Pancreas (tissue), 10 donors: ENCODE results near the gene WFDC8. TPM values are rescaled to one million over a fixed set of nuclear protein-coding genes. Genes with fewer than 3 reads are reported as not detected.

Experiments
- ATAC-seq, 4 donors: fragments of 200-7000 bp; cut with Tn5 transposase; one replicate each; pipeline versions ENCODE4 v1.8.0 to v1.9.1; 2020; ENCODE audit warnings: mild to moderate bottlenecking in 4 of 4, moderate library complexity in 4 of 4
- DNase-seq, 6 donors: peaks; one replicate each; pipeline ENCODE4 v3.0.0-alpha.2; 2020
- FAIRE-seq: peaks from 2 replicates; lab custom pipeline; 2012; peaks lifted over from hg19 to GRCh38; lab: Jason Lieb, UNC
- H3K27ac ChIP-seq, 4 donors: fragments of 200-600 bp; sonication (generic); 1 replicate in 3 of 4; 2 replicates in 1 of 4; pipeline versions ENCODE4 v1.5.0 to v1.8.0; 2020
- H3K27me3 ChIP-seq, 4 donors: fragments of 200-600 bp; one replicate each; pipeline ENCODE4 v1.8.0; 2021
- H3K36me3 ChIP-seq, 3 donors: fragments of 200-600 bp; sonication (generic) in 1 of 3; one replicate each; pipeline versions ENCODE4 v1.5.0 to v1.8.0; 2020 to 2021
- H3K4me1 ChIP-seq, 3 donors: fragments of 200-600 bp; one replicate each; pipeline ENCODE4 v1.8.0; 2021
- H3K4me3 ChIP-seq, 4 donors: fragments of 200-600 bp; sonication (generic) in 2 of 4; one replicate each; pipeline versions ENCODE4 v1.5.0 to v1.8.0; 2020 to 2021
- H3K9me3 ChIP-seq, 4 donors: fragments of 200-600 bp; one replicate each; pipeline ENCODE4 v1.8.0; 2021
- WGBS, 2 donors: extraction: QIAGEN DNeasy Blood & Tissue Kit; methylation state at CpG; one replicate each; pipeline ENCODE4 v1.1.7; 2013; 5-methylcytosine and 5-hydroxymethylcytosine counted together
- intact Hi-C, 3 donors: fragments of 100-400 bp; cut with DNase I; formaldehyde crosslinking; loops; one replicate each; pipeline versions ENCODE4 v1.11.1 to v1.14.2; 2022
- polyA plus RNA-seq, 2 donors: library from polyadenylated mRNA; stranded (reverse); fragments of 200-250 nt; gene quantifications; one replicate each; pipeline ENCODE4 v1.2.3, GENCODE V29; 2013
- total RNA-seq, 6 donors: library from RNA; stranded (reverse); fragmentation: NEBNext Ultra II Directional in 4 of 6; extraction: Animal tissue kit (Norgen Biotek cat#: 25700) in 4 of 6; gene quantifications; one replicate each; pipeline versions ENCODE4 v1.2.1 to v1.2.4, GENCODE V29; 2021 to 2023
- TF ChIP-seq, protein P1 (sequence below), 4 donors: fragments of 200-600 bp; sonication (generic) in 3 of 4; IDR thresholded peaks; one replicate each; pipeline versions ENCODE4 v1.5.0 to v1.8.0; 2021; ENCODE audit warnings: antibody characterized with exemption in 4 of 4
- donor health status: healthy with polysubstance abuse.
- donor health status: DM: no; HTN: no; CAD: no; lungs with moderate emphysema.
- donor health status: DM: no; HTN: no; CAD: no.
- donor health status: control.
- donor health status: control.
- donor health status: Bipolar disorder and iron deficiency.
- donor health status: DM: yes; HTN: yes; CAD: no.
- donor health status: DM: no; HTN: no; CAD: no.
- donor health status: DM: no; HTN: no; CAD: no.
- donor health status: DM: yes; HTN: yes; CAD: no.

The WFDC8 gene
- total and polyA plus RNA-seq, 8 donors = not detected

DNA sequence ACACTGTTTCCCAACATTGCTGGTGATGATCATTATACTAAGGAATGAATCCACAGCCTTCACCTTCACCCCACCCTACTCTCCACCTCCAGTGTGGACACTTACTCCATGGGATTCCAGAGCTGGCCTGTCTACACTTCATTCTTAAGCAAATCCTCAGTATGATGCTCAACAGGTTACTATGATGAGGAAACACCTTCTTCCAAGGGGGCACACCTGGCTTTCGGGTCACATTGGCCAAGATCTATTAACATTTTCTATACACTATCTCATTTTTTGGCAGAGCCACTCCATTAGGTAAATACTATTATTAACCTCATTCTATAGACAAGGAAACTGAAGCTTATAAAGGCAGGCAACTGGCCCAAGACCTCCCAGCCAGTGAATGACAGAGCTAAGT lies 23.9 kb downstream of the WFDC8 start:
- H3K27ac ChIP-seq = no peak overlapping the region
- H3K4me1 ChIP-seq = no peaks in the 10 kb centered on the region
- WGBS, 2 donors = 65 to 78% methylated on average over 1 of the region's 1 CpG
- no peak for FAIRE-seq
- TF ChIP-seq, protein P1, sequence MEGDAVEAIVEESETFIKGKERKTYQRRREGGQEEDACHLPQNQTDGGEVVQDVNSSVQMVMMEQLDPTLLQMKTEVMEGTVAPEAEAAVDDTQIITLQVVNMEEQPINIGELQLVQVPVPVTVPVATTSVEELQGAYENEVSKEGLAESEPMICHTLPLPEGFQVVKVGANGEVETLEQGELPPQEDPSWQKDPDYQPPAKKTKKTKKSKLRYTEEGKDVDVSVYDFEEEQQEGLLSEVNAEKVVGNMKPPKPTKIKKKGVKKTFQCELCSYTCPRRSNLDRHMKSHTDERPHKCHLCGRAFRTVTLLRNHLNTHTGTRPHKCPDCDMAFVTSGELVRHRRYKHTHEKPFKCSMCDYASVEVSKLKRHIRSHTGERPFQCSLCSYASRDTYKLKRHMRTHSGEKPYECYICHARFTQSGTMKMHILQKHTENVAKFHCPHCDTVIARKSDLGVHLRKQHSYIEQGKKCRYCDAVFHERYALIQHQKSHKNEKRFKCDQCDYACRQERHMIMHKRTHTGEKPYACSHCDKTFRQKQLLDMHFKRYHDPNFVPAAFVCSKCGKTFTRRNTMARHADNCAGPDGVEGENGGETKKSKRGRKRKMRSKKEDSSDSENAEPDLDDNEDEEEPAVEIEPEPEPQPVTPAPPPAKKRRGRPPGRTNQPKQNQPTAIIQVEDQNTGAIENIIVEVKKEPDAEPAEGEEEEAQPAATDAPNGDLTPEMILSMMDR (IDR thresholded peaks at IDR 0.05) = no peak
- no peak overlapping the region for H3K4me3 ChIP-seq
- H3K9me3 ChIP-seq = no peaks in the 10 kb centered on the region
- H3K27me3 ChIP-seq = no peaks in the 10 kb centered on the region
- no peaks in the 10 kb centered on the region for H3K36me3 ChIP-seq
- DNase-seq = no peak
- no peak for ATAC-seq
- intact Hi-C loops = no loop called here

DNA sequence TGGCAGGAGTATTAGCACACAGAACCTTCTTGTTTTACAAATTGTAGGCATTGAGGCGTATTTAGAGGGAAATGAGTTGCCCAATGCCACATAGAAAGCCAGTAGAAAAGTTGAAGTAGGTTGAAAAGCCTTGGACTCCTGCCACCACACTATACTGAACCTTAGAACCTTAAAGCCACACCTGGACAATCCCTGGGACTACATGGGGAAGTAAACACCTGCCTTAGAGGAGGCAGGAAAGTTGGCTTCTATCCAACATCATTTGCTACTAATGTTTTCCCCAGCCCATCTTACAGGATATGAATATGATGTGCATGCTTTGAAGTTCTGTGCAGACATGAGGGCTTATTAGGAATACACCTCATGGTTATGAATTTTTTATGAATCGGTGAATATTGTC lies 26.6 kb downstream of the WFDC8 start:
- H3K9me3 ChIP-seq = no peaks in the 10 kb centered on the region
- no peaks in the 10 kb centered on the region for H3K4me1 ChIP-seq
- H3K27me3 ChIP-seq = no peaks in the 10 kb centered on the region
- no peak overlapping the region for H3K4me3 ChIP-seq
- DNase-seq (peak in 1 of 6 donors; percentile 22), ATAC-seq (peak in 1 of 4 donors; percentile 63), FAIRE-seq (no peak)
- WGBS, 2 donors = 56 to 57% methylated on average over 2 of the region's 2 CpGs
- intact Hi-C loops = no loop called here
- no peaks in the 10 kb centered on the region for H3K36me3 ChIP-seq
- no peak overlapping the region for H3K27ac ChIP-seq
- TF ChIP-seq, protein P1 (IDR thresholded peaks at IDR 0.05) = no peak

DNA sequence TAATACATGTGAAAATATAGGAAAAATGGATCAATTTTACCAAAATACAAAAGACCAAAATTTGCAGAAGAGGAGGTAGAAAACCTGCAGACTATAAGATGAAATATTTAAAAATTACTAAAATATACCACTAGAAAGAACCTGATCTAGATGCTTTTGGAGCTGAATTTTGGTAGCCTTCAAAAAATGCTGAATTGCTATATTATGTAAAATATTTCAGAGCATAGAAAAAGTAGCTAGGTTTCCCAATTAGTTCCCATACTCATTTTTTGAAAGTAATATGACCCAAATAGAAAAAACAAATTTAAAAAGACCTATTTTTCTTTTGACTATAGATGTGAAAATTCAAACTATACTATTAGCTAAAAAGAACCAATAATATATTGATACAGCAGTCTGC lies 28.3 kb downstream of the WFDC8 start:
- H3K27ac ChIP-seq = no peak overlapping the region
- ATAC-seq (no peak), DNase-seq (no peak), FAIRE-seq (no peak)
- TF ChIP-seq, protein P1 (IDR thresholded peaks at IDR 0.05) = no peak
- H3K36me3 ChIP-seq = no peaks in the 10 kb centered on the region
- H3K4me3 ChIP-seq = no peak overlapping the region
- H3K9me3 ChIP-seq = no peaks in the 10 kb centered on the region
- no peaks in the 10 kb centered on the region for H3K27me3 ChIP-seq
- intact Hi-C loops = no loop called here
- H3K4me1 ChIP-seq = no peaks in the 10 kb centered on the region

DNA sequence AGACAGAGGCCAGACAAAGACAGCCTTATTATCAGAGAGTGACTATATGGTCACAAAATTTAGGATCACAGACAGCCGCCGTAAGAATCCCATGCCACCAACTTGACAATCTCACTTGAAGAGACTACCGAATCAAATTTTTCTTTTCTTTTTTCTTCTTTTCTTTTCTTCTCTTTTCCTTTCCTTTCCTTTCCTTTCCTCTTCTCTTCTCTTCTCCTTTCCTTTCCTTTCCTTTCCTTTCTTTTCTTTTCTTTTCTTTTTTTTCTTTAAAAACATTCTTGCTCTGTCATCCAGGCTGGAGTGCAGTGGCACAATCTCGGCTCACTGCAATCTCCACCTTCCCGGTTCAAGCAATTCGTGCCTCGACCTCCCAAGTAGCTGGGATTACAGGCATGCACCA lies 30.7 kb downstream of the WFDC8 start:
- WGBS, 2 donors = 68 to 78% methylated on average over 7 of the region's 7 CpGs

DNA sequence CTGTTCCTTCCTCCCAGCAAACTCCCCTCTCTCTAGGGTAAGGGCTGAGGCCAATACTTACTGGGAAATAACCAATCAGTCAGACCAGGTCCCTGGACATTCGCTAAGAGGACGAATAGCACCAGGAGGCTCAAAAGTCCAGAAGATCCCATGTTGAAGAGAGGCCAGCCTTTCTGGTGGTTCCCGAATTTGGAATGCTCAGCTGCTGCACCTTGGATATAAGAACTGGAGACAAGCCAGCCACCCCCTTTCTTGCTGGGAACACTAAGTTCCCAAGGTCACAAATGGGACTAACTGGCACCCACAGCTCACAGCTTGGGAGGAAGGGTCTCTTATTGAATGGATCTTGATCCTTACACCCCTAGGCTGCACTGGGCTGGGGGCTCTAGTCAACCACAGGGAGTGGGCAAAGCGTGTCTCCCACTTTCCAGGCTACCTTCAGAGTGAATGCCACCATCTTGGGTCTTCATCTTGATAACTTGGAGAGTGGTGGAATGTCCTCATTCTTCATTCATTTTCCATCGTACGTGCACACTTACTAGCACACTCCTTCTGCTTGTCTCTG lies 31.8 kb downstream of the WFDC8 start, which contains the start of gene EPPIN:
Gene EPPIN (minus strand): TSS at position 196 of the 565 bp plus-strand sequence. CDS start 44 bp downstream, at position 152.
- H3K4me1 ChIP-seq = no peaks in the 10 kb centered on the region
- TF ChIP-seq, protein P1 (IDR thresholded peaks at IDR 0.05) = no peak

More for the DNA sequence above, 30.7 kb downstream of the WFDC8 start:
- TF ChIP-seq, protein P1 (IDR thresholded peaks at IDR 0.05) = no peak
- no peaks in the 10 kb centered on the region for H3K27me3 ChIP-seq
- H3K9me3 ChIP-seq = no peaks in the 10 kb centered on the region
- no peaks in the 10 kb centered on the region for H3K4me1 ChIP-seq
- DNase-seq = no peak
- no peak for FAIRE-seq
- H3K27ac ChIP-seq = no peak overlapping the region
- intact Hi-C loops = loop anchor here in 1 of 3 donors (10.0 kb wide), 1 partner anchor 216 kb away; no protein-coding TSS in a partner anchor
- no peak overlapping the region for H3K4me3 ChIP-seq
- no peak for ATAC-seq
- no peaks in the 10 kb centered on the region for H3K36me3 ChIP-seq

More for the DNA sequence above, 31.8 kb downstream of the WFDC8 start, which contains the start of gene EPPIN:
- FAIRE-seq (no peak), DNase-seq (no peak), ATAC-seq (no peak)
- no peaks in the 10 kb centered on the region for H3K36me3 ChIP-seq
- H3K9me3 ChIP-seq = no peaks in the 10 kb centered on the region
- H3K4me3 ChIP-seq = no peak within 1 kb of the TSS
- no peak within 1 kb of the TSS for H3K27ac ChIP-seq
- WGBS, 2 donors = 69 to 77% methylated on average over 6 of the region's 6 CpGs
- intact Hi-C loops = loop anchor here in 1 of 3 donors (10.0 kb wide), 1 partner anchor 218 kb away; no protein-coding TSS in a partner anchor
- no peaks in the 10 kb centered on the region for H3K27me3 ChIP-seq
